B cell (primary cell): Measurements from ENCODE around the gene SLC1A4. TPM values are rescaled to one million over a fixed set of nuclear protein-coding genes. Genes with fewer than 3 reads are reported as not detected.
A peak's percentile ranks its signal among the peaks of the same experiment; 100 is the strongest.

Source experiments
- ATAC-seq: fragments of 200-7000 bp; cut with Tn5 transposase; one replicate; pipeline ENCODE4 v1.10.0; 2021; ENCODE audit warnings: low read depth, mild to moderate bottlenecking, moderate number of reproducible peaks, moderate library complexity
- CTCF ChIA-PET: fragments of 350-600 bp; sonication (Branson Sonifier 250); formaldehyde crosslinking; loops from one replicate; lab custom pipeline; 2021; ENCODE audit warnings: antibody characterized with exemption, inconsistent platforms; lab: Charles Lee
- POLR2A ChIA-PET: fragments of 350-600 bp; sonication (Branson Sonifier 250); formaldehyde crosslinking; loops from one replicate; lab custom pipeline; 2021; ENCODE audit warnings: antibody characterized with exemption; lab: Charles Lee
- DNase-seq: peaks from one replicate; pipeline ENCODE4 v3.0.0; 2013
- H2AFZ ChIP-seq: 2 replicates; pipeline ENCODE4 v1.6.1; 2012; ENCODE audit warnings: mild to moderate bottlenecking, low read depth, low read length; ENCODE audit not compliant: insufficient read depth, poor library complexity, severe bottlenecking
- H3K27ac ChIP-seq, 2 donors: 1 replicate in 1 of 2; 2 replicates in 1 of 2; pipeline ENCODE4 v1.5.1; 2012 to 2013; ENCODE audit warnings: low read length in 2 of 2, mild to moderate bottlenecking in 2 of 2, moderate library complexity in 1 of 2
- H3K27me3 ChIP-seq, 4 experiments: fragments of 200-600 bp in 1 of 4; sonication (generic) in 1 of 4; replicated peaks in 1 of 4; 1 replicate in 2 of 4; 2 replicates in 2 of 4; pipeline versions ENCODE4 v1.6.1 to v1.7.0; 2013 to 2016; ENCODE audit warnings: low read length in 3 of 4, mild to moderate bottlenecking in 2 of 4, mixed read lengths in 1 of 4, moderate library complexity in 1 of 4; ENCODE audit not compliant: insufficient read depth in 4 of 4, control insufficient read depth in 3 of 4; ENCODE audit errors: control extremely low read depth in 1 of 4
- H3K36me3 ChIP-seq, 2 experiments: replicated peaks in 1 of 2; 1 replicate in 1 of 2; 2 replicates in 1 of 2; pipeline versions ENCODE4 v1.6.1 to v1.7.1; 2013; ENCODE audit warnings: low read length in 1 of 2; ENCODE audit not compliant: insufficient read depth in 2 of 2, control insufficient read depth in 1 of 2; ENCODE audit errors: control extremely low read depth in 1 of 2, extremely low read depth in 1 of 2
- H3K4me1 ChIP-seq, 2 donors: fragments of 200-600 bp in 1 of 2; sonication (generic) in 1 of 2; 1 replicate in 1 of 2; 2 replicates in 1 of 2; pipeline versions ENCODE4 v1.5.1 to v1.6.1; 2013 to 2017; ENCODE audit warnings: low read length in 2 of 2; ENCODE audit not compliant: control insufficient read depth in 2 of 2, insufficient read depth in 2 of 2
- H3K4me2 ChIP-seq: replicated peaks from 2 replicates; pipeline ENCODE3; 2012; ENCODE audit warnings: mild to moderate bottlenecking, low read depth, low read length; ENCODE audit not compliant: poor library complexity, severe bottlenecking
- H3K4me3 ChIP-seq, 5 experiments: fragments of 200-600 bp in 1 of 5; sonication (generic) in 1 of 5; 1 replicate in 3 of 5; 2 replicates in 2 of 5; pipeline versions ENCODE4 v1.5.1 to v1.7.0; 2011 to 2016; ENCODE audit warnings: low read length in 4 of 5, mild to moderate bottlenecking in 4 of 5, low read depth in 2 of 5, control low read depth in 1 of 5, moderate library complexity in 1 of 5; ENCODE audit not compliant: insufficient read depth in 1 of 5; ENCODE audit errors: control extremely low read depth in 1 of 5, extremely low read depth in 1 of 5
- H3K79me2 ChIP-seq: fragments of 200-600 bp; sonication (generic); one replicate; pipeline ENCODE4 v1.6.0; 2016; ENCODE audit warnings: low read length; ENCODE audit not compliant: control insufficient read depth, insufficient read depth
- H3K9ac ChIP-seq: fragments of 200-600 bp; sonication (generic); 2 replicates; pipeline ENCODE4 v1.6.1; 2017; ENCODE audit warnings: mild to moderate bottlenecking, low read length, moderate library complexity
- H3K9me3 ChIP-seq, 3 donors: one replicate each; pipeline versions ENCODE4 v1.6.1 to v1.7.1; 2013; ENCODE audit warnings: low read length in 2 of 3; ENCODE audit not compliant: control insufficient read depth in 2 of 3, insufficient read depth in 1 of 3; ENCODE audit errors: control extremely low read depth in 1 of 3
- H4K20me1 ChIP-seq: 2 replicates; pipeline ENCODE4 v1.6.0; 2012; ENCODE audit warnings: mild to moderate bottlenecking, low read length; ENCODE audit not compliant: insufficient read depth, control insufficient read depth, poor library complexity, severe bottlenecking
- H3K27ac Mint-ChIP-seq: one replicate; pipeline ENCODE4 v1.8.0; 2021; ENCODE audit warnings: mixed read lengths
- H3K27me3 Mint-ChIP-seq: one replicate; pipeline ENCODE4 v1.8.0; 2021; ENCODE audit warnings: mixed read lengths
- H3K4me1 Mint-ChIP-seq: one replicate; pipeline ENCODE4 v1.8.0; 2021; ENCODE audit warnings: mixed read lengths
- H3K4me3 Mint-ChIP-seq: one replicate; pipeline ENCODE4 v1.8.0; 2021; ENCODE audit warnings: mixed read lengths
- H3K9me3 Mint-ChIP-seq: one replicate; pipeline ENCODE4 v1.8.0; 2022; ENCODE audit warnings: mixed read lengths; ENCODE audit not compliant: insufficient read depth
- CTCF ChIP-seq: fragments of 200-600 bp; IDR thresholded peaks from one replicate; pipeline ENCODE4 v1.8.0; 2022; ENCODE audit warnings: antibody characterized with exemption, mild to moderate bottlenecking
- EZH2 ChIP-seq: IDR thresholded peaks from 2 replicates; pipeline ENCODE4 v1.6.1; 2012; ENCODE audit warnings: borderline replicate concordance, low read depth, mild to moderate bottlenecking, moderate library complexity, low read length; ENCODE audit not compliant: insufficient read depth, poor library complexity, severe bottlenecking
- WGBS: methylation state at CpG from one replicate; pipeline ENCODE4 v1.1.5; 2013; ENCODE audit warnings: missing lambda C conversion rate; ENCODE audit not compliant: insufficient coverage; 5-methylcytosine and 5-hydroxymethylcytosine counted together
- intact Hi-C: fragments of 100-400 bp; cut with micrococcal nuclease; formaldehyde crosslinking; loops from one replicate; pipeline ENCODE4 v1.10.0; 2022
- polyA plus RNA-seq: library from polyadenylated mRNA; depleted of rRNA; stranded (reverse); fragments of >200 nt; gene quantifications from 2 replicates; pipeline ENCODE4 v1.2.3, GENCODE V29; 2012
- total RNA-seq, 2 donors: library from RNA; stranded (reverse); fragments of 120-200 nt in 1 of 2; gene quantifications; 1 replicate in 1 of 2; 2 replicates in 1 of 2; pipeline versions ENCODE4 v1.2.3 to v1.2.4, GENCODE V29; 2013 to 2022

SLC1A4 gene
- total and polyA plus RNA-seq, 2 donors (not counting 1 experiment from before 2014, with no cell fraction given): 1.7 to 15.7 TPM

- Histone ChIP-seq H3K4me1 (peaks cover 5% of the 10 kb centered on the region in 2 donors), H2AFZ (no peak overlapping the region), H3K27ac (no peak overlapping the region), H3K79me2 (peaks cover 64% of the 10 kb centered on the region), H3K9me3 (peaks cover 0 to 14% (median 11%) of the 10 kb centered on the region in 3 donors), H3K9ac (no peak overlapping the region), H3K36me3 (peaks cover 6 to 67% of the 10 kb centered on the region in 2 experiments), H3K4me2 (peak overlapping the region; percentile 49), H4K20me1 (peaks cover 5% of the 10 kb centered on the region), H3K4me3 (no peak overlapping the region), H3K27me3 (no peaks in the 10 kb centered on the region)
- H3K9me3 Mint-ChIP-seq: peaks cover 7% of the 10 kb centered on the region
- peak overlapping the region; percentile 42 for H3K27ac Mint-ChIP-seq
- H3K4me3 Mint-ChIP-seq: no peak overlapping the region
- intact Hi-C loops: loop anchor here (1.0 to 5.0 kb wide), 6 partner anchors 14 to 453 kb away; partner anchors contain the start of genes CEP68 and SLC1A4
- TF ChIP-seq CTCF (peak; percentile 96), EZH2 (no peak)
- POLR2A ChIA-PET: interaction anchor here (0.7 to 1.0 kb wide), 4 partner anchors 41 to 124 kb away, joined by 3 to 4 read pairs (median 4); no protein-coding TSS in a partner anchor
- peak; percentile 99 for ATAC-seq
- H3K27me3 Mint-ChIP-seq: no peaks in the 10 kb centered on the region
- 39% methylated on average over 8 of the region's 13 CpGs for WGBS
- peaks cover 18% of the 10 kb centered on the region for H3K4me1 Mint-ChIP-seq
- peak; percentile 86 for DNase-seq
- CTCF ChIA-PET: interaction anchor here (0.9 to 20.2 kb wide), 15 partner anchors 9 to 122 kb away, joined by 3 to 360 read pairs (median 5); no protein-coding TSS in a partner anchor
These were observed 51.4 kb downstream of the SLC1A4 start for GRCh38 chr2:65040400-65041261.
